ENCODE measurements around the gene DNAH1.

The DNAH1 gene

GRCh38 chr3:52404391-52404790 lies 88.3 kb downstream of the DNAH1 start:
- no peak for DNase-seq (ENCODE audit: low read depth)

GRCh38 chr3:52405066-52405465 lies 88.9 kb downstream of the DNAH1 start:
- DNase-seq (ENCODE audit: low read depth), result no peak

GRCh38 chr3:52405601-52406110 lies 89.5 kb downstream of the DNAH1 start:
- no peak for DNase-seq (ENCODE audit: low read depth)

DNA sequence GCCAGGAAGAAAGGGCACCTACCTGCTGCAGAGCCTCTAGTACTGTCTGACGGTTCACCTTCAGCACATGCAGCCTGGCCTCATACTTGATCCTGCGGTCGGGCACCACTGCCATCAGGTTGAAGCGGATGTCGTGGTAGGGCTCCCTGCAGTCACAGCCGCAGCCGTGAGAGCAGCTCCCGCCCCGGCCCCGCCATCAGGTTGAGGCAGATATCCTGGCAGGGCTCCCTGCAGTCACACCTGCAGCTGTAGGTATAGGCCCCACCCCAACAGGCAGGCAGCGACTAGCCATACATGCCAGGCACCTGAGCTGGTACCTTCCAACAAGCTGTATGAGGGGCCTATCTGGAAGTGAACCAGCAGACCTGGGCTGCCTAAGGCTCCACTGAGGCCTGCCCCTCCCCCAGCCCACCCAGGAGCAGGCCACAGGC lies 90.1 kb downstream of the DNAH1 start:
- no peak for DNase-seq (ENCODE audit: low read depth)

DNA sequence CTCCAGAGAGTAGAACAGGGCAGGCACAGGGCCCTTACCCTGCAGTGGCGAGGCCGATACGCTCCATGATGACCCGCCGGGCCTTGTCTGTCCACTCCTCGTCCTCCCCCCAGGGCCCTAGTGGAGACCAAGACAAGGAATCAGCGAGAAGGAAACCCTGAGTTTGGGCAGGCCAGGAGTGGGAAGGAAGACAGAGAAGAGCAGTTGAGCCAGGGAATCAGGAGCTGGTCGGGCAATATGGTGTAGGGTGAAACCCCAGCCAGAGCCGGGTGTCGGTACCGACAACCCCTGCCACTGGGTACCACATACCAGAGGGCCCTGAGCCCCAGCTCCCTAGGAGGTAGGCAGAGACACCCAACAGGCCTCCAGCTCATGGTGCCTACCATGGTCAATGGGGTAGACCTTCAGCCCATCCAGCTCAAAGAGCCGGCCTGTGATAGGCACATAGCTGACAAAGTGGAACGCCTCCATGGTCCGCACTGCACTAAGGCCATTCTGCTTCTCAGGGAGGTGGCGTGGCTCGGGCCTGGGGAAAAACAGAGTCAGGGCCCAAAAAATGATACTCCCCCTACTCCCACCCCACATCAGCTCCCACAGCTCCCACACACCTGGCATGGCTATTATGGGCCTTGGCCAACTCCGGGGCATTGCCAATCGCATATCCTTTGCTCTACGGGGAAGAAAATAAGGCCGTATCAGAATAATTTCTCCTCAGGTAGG lies 90.8 kb downstream of the DNAH1 start:
- DNase-seq (ENCODE audit: low read depth), result no peak

- no peak for DNase-seq (ENCODE audit: low read depth)
Observed at GRCh38 chr3:52407779-52408178, 91.7 kb downstream of the DNAH1 start.

- no peak for DNase-seq (ENCODE audit: low read depth)
Observed at GRCh38 chr3:52408466-52408865, 92.3 kb downstream of the DNAH1 start.

DNA sequence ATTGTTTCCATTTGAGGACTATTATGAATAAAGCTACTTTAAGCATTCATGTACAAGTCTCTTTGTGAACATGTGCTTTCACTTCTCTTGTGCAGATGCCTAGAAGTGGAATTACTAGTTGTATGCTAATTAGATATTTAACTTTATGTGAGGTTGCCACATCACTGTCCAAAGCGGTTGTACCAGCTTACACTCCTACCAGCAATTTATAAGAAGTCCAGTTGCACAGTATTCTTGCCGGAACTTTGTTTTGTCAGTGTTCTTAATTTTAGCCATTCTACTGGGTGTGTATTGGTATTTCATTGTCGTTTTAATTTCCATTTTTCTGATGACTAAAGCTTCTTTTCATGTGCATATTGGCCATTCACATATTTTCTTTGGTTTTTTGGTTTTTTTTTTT lies 99.7 kb downstream of the DNAH1 start:
- DNase-seq (ENCODE audit: low read depth), result no peak

GRCh38 chr3:52420388-52420787 lies 104.3 kb downstream of the DNAH1 start:
- no peak for DNase-seq (ENCODE audit: low read depth)

GRCh38 chr3:52422669-52423068 lies 106.5 kb downstream of the DNAH1 start:
- no peak for DNase-seq (ENCODE audit: low read depth)

DNA sequence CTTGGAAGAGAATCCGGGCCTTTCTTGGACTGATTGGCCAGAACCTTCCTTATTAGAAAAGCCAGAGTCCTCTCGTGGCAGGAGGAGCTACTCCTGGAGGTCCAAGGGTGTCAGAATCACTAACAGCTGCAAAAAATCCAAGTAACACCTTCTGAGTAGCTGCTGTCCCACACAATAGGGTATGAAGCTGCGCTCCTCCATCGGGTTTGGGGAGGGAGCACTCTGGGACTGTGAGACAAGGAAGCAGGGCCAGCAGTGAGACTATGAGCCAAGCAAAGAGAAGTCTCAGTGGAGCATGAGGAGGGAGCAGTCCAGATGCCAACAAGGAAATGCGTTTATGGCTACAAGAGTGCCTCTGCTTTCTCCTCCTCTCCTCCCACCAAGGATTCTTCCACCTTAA lies 107.1 kb downstream of the DNAH1 start:
- DNase-seq (ENCODE audit: low read depth), result no peak

DNA sequence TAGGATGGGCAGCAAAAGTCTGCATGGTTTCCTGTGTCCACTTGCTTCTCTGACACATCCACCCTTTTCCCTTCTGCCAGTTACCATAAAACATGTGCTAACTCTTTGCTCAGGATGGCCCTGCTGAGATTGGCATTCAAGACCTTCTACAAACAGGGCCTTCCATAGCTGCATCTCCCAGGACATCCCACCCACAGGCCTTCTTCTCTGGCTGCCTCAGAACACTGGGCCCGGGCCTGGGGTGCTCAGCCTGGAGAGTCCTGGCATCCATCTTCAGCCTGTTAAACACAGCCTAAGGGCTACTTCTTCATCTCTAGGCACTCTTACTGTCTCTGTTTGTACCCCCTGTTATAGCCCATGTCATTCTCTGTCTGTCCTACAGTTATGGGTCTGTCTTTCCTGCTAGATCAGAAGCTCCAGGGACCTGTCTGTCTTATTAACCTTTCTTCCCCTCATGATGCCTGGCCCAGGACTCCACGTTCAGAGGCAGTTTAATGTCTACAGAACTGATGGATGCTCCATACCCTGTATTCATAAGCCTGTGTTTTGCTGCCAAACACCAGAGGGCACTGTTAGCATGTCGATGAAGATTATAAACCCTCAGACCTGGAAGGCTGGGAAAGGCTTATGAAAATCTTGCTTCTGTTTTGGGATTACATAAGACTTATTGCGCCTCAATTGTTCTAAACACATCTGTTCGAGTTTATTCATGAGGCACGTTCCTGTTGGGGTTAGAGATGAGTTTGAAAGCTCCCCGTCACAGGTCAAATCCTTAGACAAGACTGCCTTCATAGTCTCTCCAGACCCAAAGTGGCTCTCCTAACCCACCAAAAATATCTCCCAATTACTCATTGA lies 112.3 kb downstream of the DNAH1 start:
- no peak for DNase-seq (ENCODE audit: low read depth)

GRCh38 chr3:52429031-52429430 lies 112.9 kb downstream of the DNAH1 start:
- DNase-seq (ENCODE audit: low read depth), result no peak

- no peak for DNase-seq (ENCODE audit: low read depth)
Observed at GRCh38 chr3:52429779-52430415, 113.8 kb downstream of the DNAH1 start.

GRCh38 chr3:52430416-52430810 lies 114.3 kb downstream of the DNAH1 start:
- no peak for DNase-seq (ENCODE audit: low read depth)

GRCh38 chr3:52431459-52432223 lies 115.5 kb downstream of the DNAH1 start:
- DNase-seq (ENCODE audit: low read depth), result no peak

DNA sequence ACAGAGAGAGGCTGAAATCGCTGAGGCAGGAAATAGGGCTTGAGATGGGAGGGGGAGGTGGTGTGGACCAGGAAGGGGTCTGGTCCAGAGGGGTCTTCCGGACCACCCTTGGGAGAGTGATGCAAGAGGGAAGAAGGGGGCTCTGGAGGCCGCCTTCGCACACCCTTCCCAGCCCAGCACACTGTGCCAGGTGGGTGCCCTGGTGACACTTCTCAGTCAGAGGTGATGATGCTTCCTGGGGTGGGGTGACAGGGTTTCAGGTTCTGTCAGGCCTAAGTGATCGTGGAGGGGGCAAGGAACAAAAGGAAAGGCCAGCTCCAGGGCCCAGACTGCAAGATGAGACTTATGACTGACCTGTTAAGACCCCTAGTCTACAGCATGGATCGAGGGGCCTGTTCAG lies 116.1 kb downstream of the DNAH1 start:
- no peak for DNase-seq (ENCODE audit: low read depth)

- DNase-seq (ENCODE audit: low read depth), result no peak
Observed at GRCh38 chr3:52432691-52433141, 116.6 kb downstream of the DNAH1 start.

GRCh38 chr3:52433328-52433995 lies 117.3 kb downstream of the DNAH1 start:
- no peak for DNase-seq (ENCODE audit: low read depth)

DNA sequence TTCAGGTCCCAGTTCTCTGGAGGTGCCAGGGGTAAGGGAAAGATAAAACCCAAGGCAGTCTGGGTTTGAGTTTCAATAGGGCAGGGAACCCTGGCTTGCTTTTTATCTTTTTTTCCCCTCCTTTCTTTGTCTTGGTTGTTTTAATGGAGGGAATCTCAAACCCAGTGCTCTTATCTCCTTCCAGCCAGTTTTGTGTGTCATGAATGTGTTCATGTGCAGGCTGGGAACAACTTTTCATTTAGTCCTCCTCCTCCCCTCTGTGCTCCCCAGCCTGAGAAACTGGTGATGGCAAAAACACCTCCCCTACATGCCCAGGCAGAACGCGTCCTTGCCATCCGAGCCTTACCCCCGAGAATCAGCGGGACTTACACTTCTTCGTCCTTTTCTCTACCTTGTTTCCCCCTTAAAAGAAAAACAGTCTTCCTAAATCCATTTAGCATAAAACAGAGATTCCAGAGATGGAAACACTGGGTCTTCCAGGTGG lies 117.9 kb downstream of the DNAH1 start:
- DNase-seq (ENCODE audit: low read depth), result no peak

GRCh38 chr3:52434491-52435115 lies 118.5 kb downstream of the DNAH1 start:
- DNase-seq (ENCODE audit: low read depth), result no peak
